Activated CD4-positive, alpha-beta T cell treated with anti-CD3 and anti-CD28 coated beads, Interleukin-2, amount 10 ng/mL, durations not matched to agents 7 days and 5 days (primary cell): ENCODE data around the gene KCTD14. TPM values are rescaled to one million over a fixed set of nuclear protein-coding genes. Genes with fewer than 3 reads are reported as not detected.
"Not testable (repeated sequence)": the region's sequence is repeated elsewhere in the genome, so short reads cannot be mapped to it uniquely, and the experiment has no call there.

ENCODE experiments used
- CTCF ChIA-PET: fragments of 350-600 bp; sonication (Branson Sonifier 250); formaldehyde crosslinking; loops from one replicate; lab custom pipeline; 2021; ENCODE audit warnings: antibody characterized with exemption; lab: Charles Lee
- POLR2A ChIA-PET: fragments of 350-600 bp; sonication (Branson Sonifier 250); formaldehyde crosslinking; loops from one replicate; lab custom pipeline; 2021; ENCODE audit warnings: antibody characterized with exemption; lab: Charles Lee
- DNase-seq: peaks from one replicate; pipeline ENCODE4 v3.0.0-alpha.2; 2020
- H3K27ac Mint-ChIP-seq: one replicate; pipeline ENCODE4 v1.8.0; 2021; ENCODE audit warnings: mild to moderate bottlenecking, moderate library complexity, mixed read lengths
- H3K27me3 Mint-ChIP-seq: one replicate; pipeline ENCODE4 v1.8.0; 2021; ENCODE audit warnings: mixed read lengths
- H3K36me3 Mint-ChIP-seq: one replicate; pipeline ENCODE4 v1.8.0; 2021; ENCODE audit warnings: low read depth, mixed read lengths
- H3K4me1 Mint-ChIP-seq: one replicate; pipeline ENCODE4 v1.8.0; 2021; ENCODE audit warnings: mixed read lengths
- H3K4me3 Mint-ChIP-seq: one replicate; pipeline ENCODE4 v1.8.0; 2021; ENCODE audit warnings: mild to moderate bottlenecking, moderate library complexity, mixed read lengths
- H3K9me3 Mint-ChIP-seq: one replicate; pipeline ENCODE4 v1.8.0; 2021; ENCODE audit warnings: mixed read lengths
- total RNA-seq, 2 experiments: library from RNA; stranded (reverse); gene quantifications; one replicate each; pipeline ENCODE4 v1.2.3, GENCODE V29; 2021

The KCTD14 gene
- total RNA-seq, 2 experiments from 2014 or later: 0.19 to 0.25 TPM

- H3K27ac Mint-ChIP-seq: no peak overlapping the region
- H3K4me1 Mint-ChIP-seq: peaks cover 17% of the 10 kb centered on the region
- no peak overlapping the region for H3K4me3 Mint-ChIP-seq
- no peak for DNase-seq
- CTCF ChIA-PET: interaction anchor here (1.3 to 2.1 kb wide), 5 partner anchors 9 to 520 kb away, joined by 3 to 9 read pairs (median 4); partner anchors contain the start of gene NDUFC2
- H3K36me3 Mint-ChIP-seq: no peaks in the 10 kb centered on the region
- POLR2A ChIA-PET: no interaction called here
- H3K27me3 Mint-ChIP-seq: peaks cover 5% of the 10 kb centered on the region
- no peaks in the 10 kb centered on the region for H3K9me3 Mint-ChIP-seq
Measured at GRCh38 chr11:78044706-78045105, 21.6 kb upstream of the KCTD14 start.

DNA sequence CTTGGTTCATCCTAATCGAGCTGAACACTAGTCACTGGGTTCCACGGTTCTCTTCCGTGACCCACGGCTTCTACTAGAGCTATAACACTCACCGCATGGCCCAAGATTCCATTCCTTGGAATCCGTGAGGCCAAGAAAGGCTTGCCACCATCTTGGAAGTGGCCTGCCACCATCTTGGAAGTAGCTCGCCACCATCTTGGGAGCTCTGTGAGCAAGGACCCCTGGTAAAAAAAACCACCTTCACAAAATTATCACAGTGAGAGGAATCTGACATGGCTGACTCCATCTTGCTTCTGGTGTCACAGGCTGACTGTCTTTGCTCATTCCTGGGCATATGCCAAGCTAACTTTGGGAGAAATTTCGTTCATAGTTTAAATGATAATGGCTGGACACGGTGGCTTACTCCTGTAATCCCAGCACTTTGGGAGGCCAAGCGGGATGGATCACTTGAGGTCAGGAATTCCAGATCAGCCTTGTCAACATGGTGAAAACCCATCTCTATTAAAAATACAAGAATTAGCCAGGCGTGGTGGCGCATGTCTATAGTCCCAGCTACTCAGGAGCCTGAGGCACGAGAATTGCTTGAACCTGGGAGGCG lies 18.9 kb upstream of the KCTD14 start:
- POLR2A ChIA-PET: no interaction called here
- H3K4me3 Mint-ChIP-seq: no peak overlapping the region
- H3K36me3 Mint-ChIP-seq: no peaks in the 10 kb centered on the region
- H3K4me1 Mint-ChIP-seq: peaks cover 20% of the 10 kb centered on the region
- peaks cover 5% of the 10 kb centered on the region for H3K27me3 Mint-ChIP-seq
- CTCF ChIA-PET: interaction anchor here (0.7 to 2.2 kb wide), 3 partner anchors 11 to 76 kb away, joined by 3 to 7 read pairs (median 3); no protein-coding TSS in a partner anchor
- no peak for DNase-seq
- H3K27ac Mint-ChIP-seq: no peak overlapping the region
- no peaks in the 10 kb centered on the region for H3K9me3 Mint-ChIP-seq

DNA sequence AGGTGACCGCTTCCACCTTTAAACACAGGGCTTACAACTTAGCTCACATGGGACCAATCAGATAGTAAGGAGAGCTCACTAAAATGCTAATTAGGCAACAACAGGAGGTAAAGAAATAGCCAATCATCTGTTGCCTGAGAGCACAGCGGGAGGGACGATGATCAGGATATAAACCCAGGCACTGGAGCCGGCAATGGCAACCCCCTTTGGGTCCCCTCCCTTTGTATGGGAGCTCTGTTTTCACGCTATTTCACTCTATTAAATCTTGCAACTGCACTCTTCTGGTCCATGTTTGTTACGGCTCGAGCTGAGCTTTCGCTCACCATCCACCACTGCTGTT lies 18.3 kb upstream of the KCTD14 start:
- CTCF ChIA-PET: interaction anchor here (1.4 kb wide), 2 partner anchors 20 to 76 kb away, joined by 3 read pairs; no protein-coding TSS in a partner anchor
- H3K9me3 Mint-ChIP-seq, H3K27ac Mint-ChIP-seq, H3K36me3 Mint-ChIP-seq, H3K27me3 Mint-ChIP-seq, DNase-seq, H3K4me3 Mint-ChIP-seq, POLR2A ChIA-PET: not testable (repeated sequence)
- H3K4me1 Mint-ChIP-seq: peaks cover 17% of the 10 kb centered on the region

GRCh38 chr11:78040691-78041379 lies 17.8 kb upstream of the KCTD14 start:
- CTCF ChIA-PET: interaction anchor here (1.4 kb wide), 3 partner anchors 20 to 77 kb away, joined by 3 read pairs; no protein-coding TSS in a partner anchor

DNA sequence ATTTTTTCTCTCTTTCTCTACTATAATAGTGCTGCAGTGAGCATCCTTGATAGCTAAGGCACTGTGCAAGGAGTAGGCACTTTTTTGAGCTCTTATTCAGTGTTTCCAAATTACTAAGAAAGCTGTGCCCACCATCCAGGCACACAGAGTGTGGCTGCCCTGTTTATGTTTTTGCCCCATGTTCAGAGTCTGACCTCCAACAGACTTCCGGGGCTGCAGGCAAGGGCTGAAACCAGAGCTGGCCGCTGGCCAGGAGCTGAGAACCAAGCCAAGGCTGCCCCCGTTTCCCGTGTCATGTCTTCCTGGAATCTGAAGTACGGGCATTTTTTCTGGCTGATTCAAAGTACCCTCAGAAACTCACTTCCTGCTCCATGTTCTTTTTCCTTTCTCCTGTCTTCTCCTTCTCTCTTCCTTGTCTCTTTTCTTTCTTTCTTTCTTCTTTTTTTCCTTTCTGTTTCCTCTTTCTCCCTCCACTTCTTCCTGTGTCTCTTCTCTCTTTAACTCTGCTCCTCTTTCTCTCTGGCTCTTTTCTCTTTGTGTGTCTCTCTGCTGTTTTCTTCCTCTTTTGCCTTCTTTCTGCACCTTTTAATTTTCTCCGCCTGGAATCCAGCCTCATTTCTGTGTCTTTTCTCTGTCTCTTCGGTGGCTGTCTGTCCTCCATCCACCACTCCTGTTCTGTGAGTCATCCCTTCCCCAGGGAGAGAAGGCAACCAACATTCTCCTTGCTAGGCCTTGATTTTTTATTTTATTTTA lies 17.0 kb upstream of the KCTD14 start:
- Mint-ChIP-seq H3K27me3 (peaks cover 5% of the 10 kb centered on the region), H3K4me1 (peaks cover 10% of the 10 kb centered on the region), H3K9me3 (no peaks in the 10 kb centered on the region), H3K36me3 (no peaks in the 10 kb centered on the region), H3K27ac (peak overlapping the region; percentile 60), H3K4me3 (peak overlapping the region; percentile 35)
- ChIA-PET CTCF (interaction anchor here (0.6 to 1.4 kb wide), 5 partner anchors 16 to 331 kb away, joined by 3 to 4 read pairs (median 3); no protein-coding TSS in a partner anchor), POLR2A (interaction anchor here (0.7 kb wide), 1 partner anchor 33 kb away, joined by 3 read pairs; no protein-coding TSS in a partner anchor)
- DNase-seq: no peak

More at GRCh38 chr11:78040691-78041379, 17.8 kb upstream of the KCTD14 start:
- POLR2A ChIA-PET: no interaction called here
- Mint-ChIP-seq H3K4me1 (peaks cover 13% of the 10 kb centered on the region), H3K9me3 (no peaks in the 10 kb centered on the region), H3K36me3 (no peaks in the 10 kb centered on the region), H3K27me3 (peaks cover 5% of the 10 kb centered on the region), H3K4me3 (no peak overlapping the region), H3K27ac (no peak overlapping the region)
- DNase-seq: no peak

DNA sequence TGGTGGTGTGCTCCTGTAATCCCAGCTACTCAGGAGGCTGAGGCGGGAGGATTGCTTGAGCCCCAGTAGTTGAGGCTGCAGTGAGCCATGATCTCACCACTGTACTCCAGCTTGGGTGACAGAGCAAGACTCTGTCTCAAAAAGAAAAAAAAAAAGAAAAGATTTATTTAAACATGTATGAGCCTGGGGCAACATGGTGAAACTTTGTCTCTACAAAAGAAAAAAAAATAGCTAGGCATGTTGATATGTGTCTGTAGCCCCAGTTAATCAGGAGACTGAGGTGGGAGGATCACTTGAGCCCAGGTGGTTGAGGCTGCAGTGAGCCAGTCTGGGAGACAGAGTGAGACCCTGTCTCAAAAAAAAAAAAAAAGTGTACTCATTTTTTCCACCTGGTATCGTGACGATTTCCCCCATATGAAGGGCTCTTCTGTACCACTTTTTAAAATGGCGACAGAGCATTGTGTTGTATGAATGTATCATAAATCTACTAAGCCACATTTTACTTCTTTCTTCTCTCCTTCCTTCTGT lies 16.4 kb upstream of the KCTD14 start:
- H3K4me1 Mint-ChIP-seq: peaks cover 10% of the 10 kb centered on the region
- no peak for DNase-seq

DNA sequence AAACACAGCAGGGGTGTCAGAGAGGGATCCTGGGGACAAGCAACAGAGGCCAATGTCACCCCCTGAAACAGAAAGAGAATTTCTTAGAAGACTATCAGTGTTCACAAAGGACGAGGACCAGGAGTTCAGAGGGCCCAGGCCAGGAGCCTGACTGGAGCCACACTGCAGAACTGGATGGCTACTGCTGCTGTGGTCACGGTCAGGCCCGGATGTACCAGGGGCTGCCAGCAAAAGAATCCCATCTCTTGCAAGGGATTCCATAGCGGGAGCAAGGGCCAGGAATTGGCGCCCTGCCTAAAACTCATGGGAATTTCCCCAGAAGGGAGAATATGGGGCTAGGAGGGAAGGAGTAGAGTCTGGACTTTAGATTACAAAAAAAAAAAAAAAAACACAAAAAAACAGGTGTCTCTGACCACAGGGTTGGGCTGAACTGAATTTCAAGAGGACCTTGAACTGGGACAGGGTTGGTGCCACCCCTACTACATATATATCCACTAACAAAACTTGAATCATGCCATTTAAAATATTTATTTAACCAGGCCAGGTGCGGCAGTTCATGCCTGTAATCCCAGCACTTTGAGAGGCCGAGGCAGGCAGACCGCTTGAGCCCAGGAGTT lies 15.7 kb upstream of the KCTD14 start:
- H3K27me3 Mint-ChIP-seq: peaks cover 5% of the 10 kb centered on the region
- H3K4me3 Mint-ChIP-seq: no peak overlapping the region
- H3K9me3 Mint-ChIP-seq: no peaks in the 10 kb centered on the region
- CTCF ChIA-PET: no interaction called here
- H3K4me1 Mint-ChIP-seq: peaks cover 10% of the 10 kb centered on the region
- no peak overlapping the region for H3K27ac Mint-ChIP-seq
- POLR2A ChIA-PET: no interaction called here
- no peak for DNase-seq
- no peaks in the 10 kb centered on the region for H3K36me3 Mint-ChIP-seq

More for the DNA sequence above, 16.4 kb upstream of the KCTD14 start:
- H3K27me3 Mint-ChIP-seq: peaks cover 5% of the 10 kb centered on the region
- no peaks in the 10 kb centered on the region for H3K36me3 Mint-ChIP-seq
- CTCF ChIA-PET: interaction anchor here (0.6 to 1.4 kb wide), 4 partner anchors 16 to 332 kb away, joined by 3 to 4 read pairs (median 4); no protein-coding TSS in a partner anchor
- POLR2A ChIA-PET: interaction anchor here (0.7 kb wide), 1 partner anchor 32 kb away, joined by 3 read pairs; no protein-coding TSS in a partner anchor
- H3K27ac Mint-ChIP-seq: peak overlapping the region; percentile 60
- no peaks in the 10 kb centered on the region for H3K9me3 Mint-ChIP-seq
- peak overlapping the region; percentile 35 for H3K4me3 Mint-ChIP-seq

GRCh38 chr11:78037825-78038620 lies 14.9 kb upstream of the KCTD14 start:
- Mint-ChIP-seq H3K27me3 (no peaks in the 10 kb centered on the region), H3K27ac (no peak overlapping the region), H3K4me1 (peaks cover 10% of the 10 kb centered on the region), H3K4me3 (no peak overlapping the region), H3K36me3 (no peaks in the 10 kb centered on the region), H3K9me3 (no peaks in the 10 kb centered on the region)
- CTCF ChIA-PET: no interaction called here
- no peak for DNase-seq
- POLR2A ChIA-PET: no interaction called here

GRCh38 chr11:78037056-78037455 lies 14.0 kb upstream of the KCTD14 start:
- Mint-ChIP-seq H3K36me3 (no peaks in the 10 kb centered on the region), H3K4me1 (peaks cover 10% of the 10 kb centered on the region), H3K4me3 (no peak overlapping the region), H3K27me3 (no peaks in the 10 kb centered on the region), H3K27ac (no peak overlapping the region), H3K9me3 (no peaks in the 10 kb centered on the region)
- POLR2A ChIA-PET: no interaction called here
- CTCF ChIA-PET: interaction anchor here (0.6 kb wide), 1 partner anchor 1799 kb away, joined by 3 read pairs; no protein-coding TSS in a partner anchor
- DNase-seq: no peak

DNA sequence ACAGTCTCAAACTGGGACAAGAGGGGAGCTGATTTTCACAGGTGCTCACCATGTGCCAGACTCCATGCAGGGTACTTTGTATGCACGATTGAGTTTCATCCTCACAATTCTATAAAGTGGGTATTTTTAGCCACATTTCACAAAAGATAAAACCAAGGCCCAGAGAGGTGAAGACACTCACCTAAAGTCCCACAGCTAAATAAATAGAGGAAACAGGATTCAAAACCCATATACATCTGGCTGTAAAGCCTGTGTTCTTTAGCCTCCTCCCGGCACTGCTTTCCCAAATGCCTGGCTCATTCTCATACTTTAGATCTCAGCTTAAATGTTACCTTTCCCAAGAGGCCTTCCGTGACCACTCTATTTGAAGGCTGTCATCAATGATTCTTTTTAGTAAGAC lies 13.2 kb upstream of the KCTD14 start:
- Mint-ChIP-seq H3K27me3 (no peaks in the 10 kb centered on the region), H3K36me3 (no peaks in the 10 kb centered on the region), H3K9me3 (no peaks in the 10 kb centered on the region), H3K4me1 (peaks cover 10% of the 10 kb centered on the region), H3K27ac (no peak overlapping the region), H3K4me3 (no peak overlapping the region)
- POLR2A ChIA-PET: no interaction called here
- DNase-seq: no peak
- CTCF ChIA-PET: interaction anchor here (1.6 kb wide), 1 partner anchor 9 kb away, joined by 9 read pairs; no protein-coding TSS in a partner anchor

DNA sequence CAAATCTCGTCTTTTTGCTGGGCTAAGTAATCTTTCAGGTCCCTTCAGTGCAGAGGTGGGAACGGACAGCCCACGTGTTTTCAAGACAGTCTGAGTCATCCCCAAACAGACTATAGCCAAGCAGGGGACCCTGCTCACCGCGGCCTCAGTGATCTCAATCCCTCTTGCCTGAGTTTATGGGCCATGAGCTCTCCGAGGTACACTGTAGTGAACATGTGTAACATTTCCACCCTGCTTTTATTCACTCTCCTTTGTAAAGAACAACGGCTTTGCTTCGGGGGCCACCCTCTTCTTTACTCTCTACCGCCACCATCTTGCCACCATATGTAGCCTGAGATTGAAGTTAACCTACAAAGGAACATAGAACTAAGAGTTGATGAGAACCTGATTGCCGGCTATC lies 11.5 kb upstream of the KCTD14 start:
- Mint-ChIP-seq H3K27me3 (no peaks in the 10 kb centered on the region), H3K9me3 (no peaks in the 10 kb centered on the region), H3K4me1 (peaks cover 2% of the 10 kb centered on the region), H3K4me3 (no peak overlapping the region), H3K27ac (no peak overlapping the region), H3K36me3 (no peaks in the 10 kb centered on the region)
- ChIA-PET CTCF (interaction anchor here (0.7 to 1.2 kb wide), 2 partner anchors 9 to 31 kb away, joined by 3 read pairs; no protein-coding TSS in a partner anchor), POLR2A (no interaction called here)
- DNase-seq: no peak
